Measurements from ENCODE around the gene PLEKHG4.

Gene PLEKHG4

DNA sequence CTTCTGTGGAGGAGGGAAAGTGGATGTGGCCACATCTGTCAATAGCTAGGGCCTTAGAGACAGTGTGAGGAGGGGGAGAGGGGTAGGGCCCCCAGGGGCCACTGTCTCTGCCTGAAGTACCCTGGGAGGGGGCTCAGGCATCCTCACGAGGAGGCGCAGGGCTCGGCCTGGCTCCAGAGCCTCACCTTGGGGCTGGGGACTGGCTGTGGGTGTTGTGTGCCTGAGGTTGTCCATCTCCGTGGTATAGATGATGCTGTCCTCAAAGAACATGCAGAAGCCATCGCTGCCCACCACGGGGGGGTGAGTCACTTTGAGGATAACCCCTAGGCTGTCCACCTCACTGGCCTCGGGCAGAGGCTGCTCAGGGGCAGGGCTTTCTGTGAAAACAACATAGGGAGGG is 12.1 kb downstream of the PLEKHG4 start:
- DNase-seq (ENCODE audit: low read depth) = no peak

DNA sequence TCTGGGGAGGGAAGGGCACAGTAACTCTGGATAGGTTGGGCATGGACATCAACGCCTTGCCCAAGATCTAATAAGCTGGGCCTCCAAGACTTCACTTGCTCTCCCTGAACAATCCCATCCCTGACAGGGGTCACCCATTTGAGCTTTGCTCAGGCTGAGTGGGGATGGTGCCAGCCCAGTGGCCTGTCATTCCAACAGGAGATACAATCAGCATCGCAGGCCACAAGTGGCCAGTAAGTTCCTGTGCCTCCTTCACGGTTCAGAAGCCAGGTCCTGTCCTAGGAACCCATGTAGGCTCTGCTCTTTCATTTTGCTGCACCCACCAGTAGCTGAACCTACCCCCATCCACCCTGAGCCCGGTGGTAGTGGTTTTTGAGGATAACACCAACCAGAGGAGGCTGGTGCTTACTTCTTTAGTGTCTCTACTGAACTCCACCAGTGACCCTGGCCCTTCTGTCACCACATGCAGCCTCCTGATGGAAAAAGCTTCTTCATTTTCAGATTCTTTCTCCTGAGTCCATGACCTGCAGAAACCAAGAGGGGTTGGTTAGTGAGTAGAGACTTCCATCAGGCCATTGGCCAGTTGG is 14.9 kb downstream of the PLEKHG4 start:
- no peak for DNase-seq (ENCODE audit: low read depth)

DNA sequence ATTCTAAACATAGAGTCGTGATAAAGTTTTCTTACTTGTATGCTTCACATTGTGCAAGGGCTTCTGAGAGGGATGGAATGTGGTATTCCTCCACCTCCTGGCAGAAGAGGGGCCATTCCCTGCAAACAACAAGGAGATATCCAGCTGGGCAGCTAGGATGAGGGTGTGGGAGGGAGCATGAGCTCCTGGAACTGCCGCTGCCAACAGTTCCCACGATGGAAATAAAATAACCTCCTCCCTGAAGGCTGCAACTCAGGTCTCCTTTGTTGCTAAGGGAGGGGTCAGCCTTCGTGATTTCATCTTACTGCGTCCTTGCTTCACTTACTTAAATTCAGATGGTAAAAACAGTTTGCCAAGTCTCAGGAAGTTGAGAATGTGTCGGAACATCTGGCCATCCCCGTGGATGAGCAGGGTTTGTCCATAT is 15.6 kb downstream of the PLEKHG4 start:
- peak; percentile 59 for DNase-seq (ENCODE audit: low read depth)

DNA sequence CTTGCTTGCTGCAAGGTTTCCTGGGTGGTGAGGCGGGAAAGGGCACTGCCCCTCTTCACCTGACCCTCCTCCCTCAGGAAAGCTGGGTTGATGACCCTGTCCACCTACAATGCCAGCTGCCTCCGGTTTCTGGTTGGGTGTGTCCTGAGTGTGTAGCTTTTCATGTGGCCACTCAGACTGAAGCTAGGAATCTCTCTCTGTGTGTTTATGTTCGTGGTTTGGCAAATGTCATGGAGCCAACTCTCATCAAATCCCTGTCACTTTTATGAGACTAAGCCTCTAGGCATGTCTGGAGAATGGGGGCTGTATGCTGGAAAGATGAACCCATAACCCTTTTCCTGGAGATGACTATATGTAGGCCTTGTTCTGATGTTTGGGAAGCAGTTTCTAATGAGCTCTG is 17.1 kb downstream of the PLEKHG4 start:
- peak; percentile 66 for DNase-seq (ENCODE audit: low read depth)

DNA sequence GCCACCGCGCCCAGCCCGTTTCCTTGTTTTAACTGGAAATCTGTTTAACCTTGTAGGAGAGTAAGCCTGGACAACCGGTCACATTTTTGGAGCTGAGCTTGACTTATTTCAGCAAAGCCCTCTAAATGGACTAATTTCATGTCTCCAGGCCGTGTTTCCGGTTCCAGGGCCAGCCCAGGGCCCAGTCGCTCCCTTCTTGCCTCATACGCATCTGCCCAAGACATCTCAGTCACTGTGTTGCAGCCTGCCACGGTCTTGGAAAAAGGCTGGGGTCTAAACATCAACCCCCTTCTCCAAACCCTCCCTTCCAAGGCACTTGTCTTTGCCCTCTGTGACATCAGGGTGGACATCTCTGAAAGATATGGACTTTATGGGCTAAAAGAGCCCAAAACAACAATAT is 18.9 kb downstream of the PLEKHG4 start:
- no peak for DNase-seq (ENCODE audit: low read depth)

DNA sequence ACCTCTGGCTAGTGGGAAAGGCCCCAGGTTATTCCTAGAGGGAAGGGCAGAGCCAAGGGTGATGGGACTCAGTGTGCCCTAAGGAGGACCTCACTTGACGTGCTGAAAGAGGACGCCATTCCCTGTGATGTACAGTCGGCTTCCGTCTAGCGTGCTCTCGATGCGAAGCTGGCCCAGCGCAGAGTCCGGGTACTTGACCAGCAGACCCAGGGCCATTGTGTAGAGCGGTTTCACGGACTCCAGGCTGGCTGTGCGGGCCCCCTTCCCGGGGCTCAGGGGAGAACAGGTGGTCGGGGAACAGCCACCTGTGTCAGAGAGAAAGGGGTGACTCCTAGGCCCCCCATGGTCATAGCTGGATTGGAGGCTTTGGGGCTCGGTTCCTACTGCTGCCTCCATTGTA is 19.9 kb downstream of the PLEKHG4 start:
- DNase-seq (ENCODE audit: low read depth) = no peak

DNA sequence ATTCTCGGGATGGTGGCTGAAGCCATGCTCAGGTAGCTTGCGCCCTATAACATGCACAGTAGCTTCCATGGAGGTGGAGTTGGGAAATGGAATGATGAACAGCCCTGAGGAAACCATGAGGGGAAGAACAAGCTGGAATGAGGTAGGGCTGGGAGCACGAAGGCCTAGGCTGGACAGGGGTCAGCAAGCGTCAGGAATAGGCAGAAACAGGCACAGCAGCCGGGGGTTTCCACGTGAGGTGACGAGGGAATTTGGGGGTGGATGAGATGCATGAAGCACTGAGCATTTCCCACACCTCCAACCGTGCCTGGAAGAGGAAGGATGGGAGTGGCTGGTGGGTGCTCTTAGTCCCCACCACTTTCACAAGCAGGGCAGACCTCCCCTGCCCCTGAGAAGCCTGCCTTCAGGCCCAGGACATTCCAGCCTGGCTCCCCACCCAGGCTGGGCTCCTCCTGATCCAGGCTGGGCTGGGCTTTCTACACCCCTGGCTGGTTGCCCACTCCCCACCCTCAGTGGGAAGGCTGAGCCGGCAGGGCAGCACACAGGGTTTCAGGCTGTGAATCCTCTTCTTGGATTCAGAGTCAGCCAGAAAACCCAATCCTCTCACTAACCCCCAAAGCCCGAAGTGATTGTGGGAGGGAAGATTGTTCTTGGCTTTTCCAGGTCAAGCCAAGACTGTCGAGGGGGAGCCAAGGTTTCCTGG is 21.9 kb downstream of the PLEKHG4 start:
- no peak for DNase-seq (ENCODE audit: low read depth)

DNA sequence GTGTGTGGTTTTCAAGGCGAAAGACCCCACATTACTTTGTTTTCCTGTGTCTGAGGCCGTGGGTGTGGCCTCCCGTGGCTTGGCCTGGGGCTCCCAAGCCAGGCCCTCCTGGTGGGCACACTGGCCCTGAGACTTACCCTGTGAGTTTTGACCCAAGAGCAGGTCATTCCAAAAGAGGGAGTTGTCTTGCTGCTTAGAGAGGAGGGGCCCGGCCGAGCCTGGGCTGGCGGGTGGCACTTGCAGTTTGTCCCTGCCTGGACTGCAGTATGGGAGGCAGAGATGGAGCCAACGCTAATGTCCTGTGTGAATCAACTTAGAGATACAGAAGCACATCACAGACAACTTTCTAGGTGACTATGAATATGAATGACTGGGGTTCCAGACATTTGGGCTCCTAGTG is 22.7 kb downstream of the PLEKHG4 start:
- no peak for DNase-seq (ENCODE audit: low read depth)

DNA sequence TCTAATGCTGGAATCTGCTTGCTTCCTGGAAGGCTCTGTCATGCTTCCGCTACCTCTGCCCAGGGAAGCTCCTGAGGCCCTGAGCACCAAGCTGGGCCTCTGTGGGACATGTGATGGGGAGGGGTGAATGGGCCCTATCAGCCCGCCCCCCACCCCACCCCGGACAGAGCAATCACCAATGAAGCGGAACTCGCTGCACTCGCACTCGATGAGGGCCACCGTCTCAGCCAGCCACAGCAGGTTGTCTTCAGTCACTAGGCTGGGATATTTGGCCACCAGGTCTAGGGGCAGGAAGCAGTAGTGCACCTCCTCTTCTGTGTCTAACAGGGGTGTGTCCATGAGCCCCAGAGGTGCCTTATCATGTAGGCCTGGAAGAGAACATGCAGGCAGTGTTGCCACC is 23.6 kb downstream of the PLEKHG4 start:
- no peak for DNase-seq (ENCODE audit: low read depth)

DNA sequence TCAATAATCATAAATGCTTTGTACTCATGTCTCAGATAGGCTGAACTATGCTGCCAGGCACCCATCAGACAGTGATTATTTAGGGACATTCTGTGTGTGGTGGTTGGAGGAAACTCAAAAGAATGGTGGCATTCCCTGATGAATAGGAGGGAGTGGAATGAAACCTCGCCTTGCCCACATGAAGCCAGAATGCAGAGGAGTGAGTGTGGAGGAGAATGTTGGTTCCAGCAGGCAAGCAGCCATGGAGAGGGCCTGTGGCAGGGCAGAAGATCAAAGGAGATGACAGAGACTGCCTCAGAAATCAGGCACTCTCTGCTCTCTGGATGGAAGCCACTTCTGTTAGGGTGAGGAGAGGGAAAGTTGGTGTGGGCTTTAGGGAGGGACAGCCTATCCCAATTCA is 24.7 kb downstream of the PLEKHG4 start:
- no peak for DNase-seq (ENCODE audit: low read depth)

DNA sequence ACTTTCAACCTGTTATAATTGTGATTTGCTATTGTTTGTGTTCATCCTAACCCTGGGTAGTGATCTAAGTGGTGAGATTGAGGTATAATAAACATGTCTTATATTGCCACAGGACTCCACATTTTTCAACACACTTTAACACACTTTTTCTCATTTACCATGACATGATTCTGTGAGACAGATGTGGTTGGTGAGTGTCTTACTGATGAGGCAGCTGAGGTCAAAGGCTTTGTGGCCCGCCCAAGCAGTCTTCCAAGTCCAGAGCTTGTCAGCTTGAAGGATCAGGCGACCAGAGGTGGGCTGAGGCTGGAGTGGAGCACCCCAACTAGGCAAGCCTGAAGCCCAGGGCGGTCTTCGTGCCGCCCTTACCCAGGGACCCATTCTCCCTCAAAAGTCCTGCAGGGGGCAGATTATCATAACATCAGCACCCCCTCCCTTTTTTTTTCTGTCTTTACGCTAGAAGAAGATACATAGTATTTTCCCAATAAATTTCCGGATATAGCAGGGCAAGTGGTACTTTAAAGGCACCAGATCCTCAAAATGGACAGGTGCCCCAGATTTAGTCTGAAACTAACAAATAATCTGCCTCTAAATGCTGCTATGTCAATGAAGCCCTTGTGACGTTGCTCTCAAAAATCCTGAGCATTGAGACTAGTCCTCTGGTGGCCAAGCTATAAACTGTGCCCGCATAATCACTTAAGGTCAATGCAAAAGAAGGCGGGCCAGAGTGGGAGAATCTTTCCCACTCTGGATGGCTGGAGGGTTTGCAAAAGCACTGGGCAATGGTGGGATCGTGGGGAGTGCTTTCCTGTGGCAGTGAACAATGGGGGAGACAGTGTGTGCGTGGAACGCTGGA is 26.1 kb downstream of the PLEKHG4 start:
- DNase-seq (ENCODE audit: low read depth) = no peak

DNA sequence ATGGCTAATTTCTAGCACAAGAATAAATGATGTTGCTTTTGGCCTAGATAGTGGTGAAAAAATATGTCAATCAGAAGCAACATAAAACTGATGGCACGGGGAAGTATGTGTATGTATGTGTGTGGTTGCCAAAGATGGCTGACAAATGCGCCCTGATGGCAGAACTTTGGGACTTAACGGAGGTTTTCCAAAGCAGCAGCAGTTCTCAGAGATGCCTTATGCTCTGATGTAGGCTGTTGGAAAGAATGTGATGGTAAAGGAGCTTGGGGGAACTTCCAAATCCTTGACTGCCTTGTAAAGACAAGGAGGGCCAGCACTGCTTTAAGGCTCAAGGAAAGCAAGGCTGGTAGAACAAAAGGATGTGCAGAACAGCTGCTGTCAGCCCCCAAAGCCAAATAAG is 31.2 kb downstream of the PLEKHG4 start:
- no peak for DNase-seq (ENCODE audit: low read depth)

DNA sequence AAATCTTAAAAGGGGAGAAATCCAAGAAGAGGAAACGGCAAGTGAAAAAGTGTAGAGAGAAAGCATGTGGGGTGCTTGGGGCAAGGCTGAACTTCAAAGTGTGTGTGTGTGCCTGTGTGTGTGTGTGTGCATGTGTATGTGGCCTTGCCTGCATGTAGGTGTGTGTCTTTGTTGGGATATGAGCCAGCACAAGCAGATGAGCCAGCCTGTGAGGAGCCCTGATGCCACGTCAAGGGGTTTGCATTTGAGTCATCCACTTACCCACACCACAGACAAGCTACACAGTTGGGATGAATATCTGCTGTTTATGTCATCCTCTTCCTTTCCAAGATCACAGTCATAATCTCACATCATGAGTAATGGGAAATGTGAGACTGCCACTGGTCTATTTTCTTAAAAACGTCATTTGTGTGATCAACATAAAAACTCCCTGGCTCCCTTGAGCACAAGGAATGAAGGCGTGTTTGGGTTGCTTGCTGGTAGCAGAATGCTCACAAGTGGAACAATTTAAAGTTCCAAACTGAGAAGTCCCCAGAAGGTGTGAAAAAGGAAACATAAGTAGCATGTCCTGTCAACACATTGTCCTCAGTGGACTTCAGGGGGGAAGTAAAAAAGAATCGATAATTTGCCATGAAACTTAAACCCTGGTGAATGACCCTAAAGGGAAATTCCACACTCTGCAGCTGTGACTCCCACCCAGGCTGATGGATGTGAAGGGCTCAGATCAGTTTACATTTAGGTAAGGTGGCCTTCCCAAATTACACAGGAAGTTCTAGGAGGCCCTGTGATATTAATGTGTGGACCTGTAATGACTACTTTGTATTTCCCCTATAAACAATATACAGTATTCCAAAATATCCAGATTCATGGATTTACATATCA is 32.5 kb downstream of the PLEKHG4 start:
- peak; percentile 98 for DNase-seq (ENCODE audit: low read depth)

DNA sequence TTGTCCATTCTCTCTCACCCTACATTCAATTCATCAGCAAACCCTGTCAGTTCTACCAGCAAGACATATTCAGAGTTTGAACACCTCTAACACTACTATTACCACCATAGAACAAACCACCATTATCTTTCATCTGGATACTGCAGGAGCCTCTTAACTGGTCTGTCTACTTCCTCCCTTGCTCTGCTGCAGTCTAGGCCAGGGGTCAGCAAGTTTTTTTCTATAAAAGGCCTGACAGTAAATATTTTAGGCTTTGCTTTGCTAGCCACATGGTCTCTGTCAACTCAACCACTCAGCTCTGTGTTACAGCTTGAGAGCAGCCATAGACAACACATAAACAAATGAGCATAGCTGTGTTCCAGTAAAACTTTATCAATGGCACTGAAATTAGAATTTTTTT is 33.4 kb downstream of the PLEKHG4 start:
- DNase-seq (ENCODE audit: low read depth) = no peak

DNA sequence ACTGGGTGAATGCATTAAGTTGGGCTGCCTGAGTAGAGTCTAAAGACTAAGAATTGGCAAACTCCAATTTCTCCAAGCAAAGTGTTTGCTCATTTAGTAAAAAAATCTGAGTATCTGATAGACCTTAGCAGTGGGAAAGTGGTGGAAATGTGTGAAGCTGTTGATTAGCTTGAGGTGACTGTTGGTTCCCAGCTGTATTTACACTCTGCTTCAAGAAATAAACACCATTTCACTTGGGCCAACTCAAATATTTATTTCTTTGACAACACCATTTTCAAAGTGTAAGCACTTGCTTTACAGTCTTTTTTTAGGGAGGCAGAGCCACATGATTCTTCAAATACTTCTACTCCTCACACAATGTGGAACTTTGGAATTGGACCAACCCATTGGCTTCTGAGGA is 38.5 kb downstream of the PLEKHG4 start:
- DNase-seq (ENCODE audit: low read depth) = no peak

DNA sequence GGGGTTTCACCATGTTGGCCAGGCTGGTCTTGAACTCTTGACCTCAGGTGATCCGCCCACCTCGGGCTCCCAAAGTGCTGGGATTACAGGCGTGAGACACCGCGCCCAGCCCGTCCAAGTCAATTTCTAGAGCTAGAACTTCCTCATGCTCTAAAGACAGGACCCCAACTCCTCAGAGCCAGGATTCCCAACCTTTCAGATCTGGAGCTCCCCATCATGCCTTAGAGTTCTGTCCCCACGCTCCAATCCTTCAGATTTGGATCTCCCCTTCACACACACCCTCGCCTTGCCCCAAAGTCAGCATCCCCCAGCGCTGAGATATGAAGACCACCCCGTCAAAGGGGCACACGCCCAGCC is 46.8 kb downstream of the PLEKHG4 start:
- no peak for DNase-seq (ENCODE audit: low read depth)

DNA sequence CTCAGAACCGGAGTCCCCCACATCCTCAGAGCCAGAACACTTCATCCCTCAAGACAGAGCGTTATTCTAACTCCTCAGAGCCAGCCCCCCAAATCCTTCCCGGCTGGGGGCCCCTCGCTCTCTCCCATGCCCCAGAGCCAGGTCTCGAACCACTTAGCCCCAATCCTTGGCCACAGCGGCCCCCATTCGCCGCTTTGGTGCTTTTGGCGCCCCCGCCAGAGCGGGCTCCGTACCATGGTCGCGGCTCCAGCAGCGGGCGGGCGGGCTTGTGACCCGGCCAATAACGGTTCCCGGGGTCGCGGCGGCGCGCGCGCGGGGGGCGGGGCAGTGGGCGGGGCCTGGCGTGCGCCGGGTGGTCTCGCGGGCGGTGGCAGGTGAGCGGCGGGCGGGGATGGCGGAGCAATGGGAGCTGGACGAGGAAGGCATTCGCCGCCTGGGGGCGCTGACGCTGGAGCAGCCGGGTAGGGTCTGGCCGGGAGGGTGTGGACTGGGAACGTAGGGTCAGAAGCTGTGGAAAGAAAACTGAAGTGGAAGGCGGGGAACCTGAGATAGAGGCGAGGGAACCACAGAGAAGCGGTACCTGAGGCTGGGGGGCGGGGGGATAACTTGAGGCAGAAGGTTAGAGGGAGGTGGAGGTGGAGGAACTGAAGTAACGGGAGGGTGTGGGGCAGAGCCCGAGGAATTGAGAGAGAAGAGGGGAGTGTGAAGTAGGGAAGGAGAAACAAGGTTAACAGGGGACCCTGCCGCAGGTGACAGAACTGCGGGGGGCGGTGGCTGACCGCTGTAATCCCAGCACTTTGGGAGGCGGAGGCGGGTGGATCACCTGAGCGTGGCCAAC is 47.4 kb downstream of the PLEKHG4 start, which contains the start of the genes KCTD19 and LRRC36:
KCTD19 (minus strand) TSS at position 270 of the 838 bp plus-strand sequence; CDS start at position 236, 34 bp downstream.
LRRC36 (plus strand) TSS at position 344 of the 838 bp plus-strand sequence; CDS start at position 392, 48 bp downstream.
- no peak for DNase-seq (ENCODE audit: low read depth)

DNA sequence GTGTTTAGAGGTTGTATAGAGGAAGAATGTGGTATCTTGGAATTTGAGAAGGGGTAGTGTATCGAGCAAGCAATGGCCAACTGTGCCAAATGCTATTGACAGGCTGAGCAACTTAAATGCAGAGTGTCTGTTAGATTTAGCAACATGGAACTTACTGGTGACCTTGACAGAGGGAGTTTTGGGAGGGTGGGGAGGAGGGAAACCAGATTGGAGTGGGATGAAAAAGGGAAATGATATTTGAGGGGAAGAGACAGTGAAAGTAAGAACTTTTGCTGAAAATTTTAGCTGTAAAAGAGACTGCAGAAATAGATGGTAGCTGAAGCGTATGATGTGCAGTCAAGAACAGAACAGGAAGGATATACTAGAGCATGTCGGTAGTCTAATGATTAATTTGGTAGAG is 48.4 kb downstream of the PLEKHG4 start:
- no peak for DNase-seq (ENCODE audit: low read depth)

DNA sequence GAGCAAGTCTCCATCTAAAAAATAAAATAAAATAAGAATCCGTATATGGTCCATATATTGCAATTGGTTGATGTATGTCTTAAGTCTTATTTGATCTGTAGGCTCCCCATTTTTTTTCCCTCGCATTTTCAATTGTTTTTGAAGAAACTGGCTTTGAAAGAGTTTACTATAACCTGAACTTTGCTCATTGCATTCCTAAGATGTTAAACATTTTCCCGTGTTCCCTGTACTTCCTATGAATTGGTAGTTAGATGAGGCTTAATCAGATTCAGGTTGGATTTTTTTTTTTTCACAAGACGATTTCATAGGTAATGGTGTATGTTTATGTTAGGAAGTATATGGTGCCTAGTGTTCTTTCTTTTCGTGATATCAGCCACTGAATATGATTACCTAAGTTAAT is 50.6 kb downstream of the PLEKHG4 start:
- no peak for DNase-seq (ENCODE audit: low read depth)

DNA sequence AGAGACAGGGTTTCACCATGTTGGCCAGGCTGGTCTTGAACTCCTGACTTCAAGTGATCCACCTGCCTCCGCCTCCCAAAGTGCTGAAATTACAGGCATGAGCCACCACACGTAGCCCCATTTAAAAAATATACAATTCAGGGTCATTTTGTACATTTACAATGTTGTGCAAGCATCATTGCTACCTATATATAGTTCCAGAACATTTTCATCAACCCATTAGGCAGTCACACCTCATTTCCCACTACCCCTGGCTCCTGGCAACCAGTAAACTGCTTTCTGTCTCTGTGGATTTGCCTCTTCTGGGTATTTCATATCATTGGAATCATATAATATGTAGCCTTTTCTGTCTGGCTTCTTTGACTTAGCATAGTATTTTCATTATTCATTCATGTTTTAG is 54.0 kb downstream of the PLEKHG4 start:
- no peak for DNase-seq (ENCODE audit: low read depth)

DNA sequence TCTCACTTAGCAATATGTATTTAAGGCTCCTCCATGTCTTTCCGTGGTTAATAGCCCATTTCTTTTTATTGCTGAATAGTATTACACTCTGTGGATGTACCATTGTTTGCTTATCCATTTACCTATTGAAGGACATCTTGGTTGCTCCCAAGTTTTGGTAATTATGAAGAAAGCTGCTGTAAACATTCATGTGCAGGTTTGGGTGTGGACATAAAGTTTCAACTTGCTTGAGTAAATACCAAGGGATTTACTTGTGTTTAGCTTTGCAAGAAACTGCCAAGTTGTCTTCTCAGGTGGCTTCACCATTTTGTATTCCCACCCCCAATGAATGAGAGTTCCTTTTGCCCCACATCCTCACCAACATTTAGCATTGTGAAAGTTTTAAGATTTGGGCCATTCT is 56.8 kb downstream of the PLEKHG4 start:
- no peak for DNase-seq (ENCODE audit: low read depth)
